GM19467 (cell line): ENCODE results near the gene PLCB1.
"Not testable (repeated sequence)": the region's sequence is repeated elsewhere in the genome, so short reads cannot be mapped to it uniquely, and the experiment has no call there.

ENCODE experiments used
- ATAC-seq: cut with Tn5 transposase; IDR thresholded peaks from one replicate; pipeline ENCODE4 v1.9.1; 2021; ENCODE audit warnings: mild to moderate bottlenecking, moderate library complexity; ENCODE audit not compliant: unreplicated experiment

PLCB1 gene

DNA sequence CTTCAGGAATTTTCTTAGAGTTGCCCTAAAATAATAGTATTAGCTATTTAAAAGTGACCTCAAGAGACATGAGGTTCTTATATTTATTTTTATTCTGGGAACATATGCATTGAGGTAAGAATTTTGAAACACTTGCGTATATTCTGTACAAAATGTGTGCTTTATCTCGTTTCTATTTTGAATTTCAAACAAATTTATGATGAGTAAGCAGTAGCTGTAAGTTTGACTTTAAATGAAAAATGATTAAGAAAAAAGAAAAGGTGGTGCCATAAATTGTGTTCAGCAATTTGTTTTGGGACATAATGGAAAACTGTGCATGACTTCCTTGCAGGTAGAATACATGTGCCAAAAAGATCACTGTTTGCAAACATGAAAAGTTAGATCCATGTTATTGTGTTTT is 503.8 kb downstream of the PLCB1 start:
- no peak for ATAC-seq

DNA sequence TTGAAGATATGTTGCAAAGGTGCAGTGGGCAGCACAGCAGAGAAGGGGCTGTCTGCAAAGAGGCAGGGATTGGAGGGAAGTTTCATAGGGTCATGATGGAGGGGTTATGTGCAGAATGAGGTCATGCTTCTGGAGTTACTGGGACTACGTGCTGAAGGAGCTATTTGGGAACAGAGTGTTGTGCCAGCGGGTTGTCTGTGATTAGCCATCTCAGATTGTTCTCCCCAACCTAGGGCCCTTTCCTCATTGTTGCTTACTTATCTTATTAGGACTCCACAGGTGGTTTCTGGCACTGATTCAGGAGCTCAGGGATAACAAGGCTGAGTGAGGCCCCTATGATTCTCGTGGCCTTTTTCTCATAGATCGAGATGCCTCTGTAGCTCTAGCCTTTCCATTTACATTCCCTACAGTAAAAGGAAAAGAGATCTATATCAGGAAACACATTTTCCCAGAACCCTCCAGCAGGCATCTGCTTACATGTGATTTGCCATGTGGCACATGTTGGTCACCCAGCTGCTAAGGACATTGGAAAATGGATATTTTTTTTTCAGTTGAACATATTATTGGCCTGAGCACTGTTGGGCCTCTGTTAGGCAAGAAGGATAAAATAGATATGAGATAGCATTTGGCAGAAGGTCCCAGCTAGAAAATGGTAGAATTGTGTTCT is 507.2 kb downstream of the PLCB1 start:
- no peak for ATAC-seq

DNA sequence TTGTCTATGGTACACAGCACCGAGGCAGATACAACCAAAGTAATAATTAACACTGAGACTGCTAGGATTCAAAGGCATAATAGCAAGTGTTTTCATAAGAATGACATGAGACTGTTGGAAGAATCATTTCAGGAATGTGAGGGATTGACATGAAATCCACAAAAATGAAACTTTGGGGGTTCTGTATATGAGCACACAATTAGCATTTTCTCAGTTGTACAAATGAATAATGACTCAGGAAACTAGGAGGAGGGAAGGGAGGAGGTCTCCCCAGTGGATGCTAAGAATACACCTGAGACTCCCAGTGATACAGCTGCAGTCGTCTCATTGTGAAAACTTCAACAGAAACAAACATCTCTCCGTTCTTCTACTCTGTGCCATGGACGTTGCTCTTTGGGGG is 508.4 kb downstream of the PLCB1 start:
- ATAC-seq = no peak

DNA sequence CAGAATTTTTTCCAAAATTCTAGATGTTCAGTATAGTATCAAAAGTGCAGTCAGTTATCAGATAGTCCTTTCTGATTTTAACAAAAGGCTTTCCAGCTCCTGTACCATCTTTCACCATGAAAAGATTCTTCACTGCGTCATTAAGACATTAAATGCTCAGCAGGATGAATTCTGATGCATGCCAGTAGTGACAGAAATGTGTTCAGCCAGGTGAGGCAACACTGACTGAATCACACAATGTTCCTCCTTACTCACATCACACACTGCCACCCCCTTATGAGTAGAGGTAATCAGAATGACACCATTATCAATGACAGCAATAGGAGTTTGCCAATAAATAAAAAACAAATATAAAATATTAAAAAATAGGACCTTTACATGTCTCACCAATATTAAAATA is 510.2 kb downstream of the PLCB1 start:
- ATAC-seq = no peak

DNA sequence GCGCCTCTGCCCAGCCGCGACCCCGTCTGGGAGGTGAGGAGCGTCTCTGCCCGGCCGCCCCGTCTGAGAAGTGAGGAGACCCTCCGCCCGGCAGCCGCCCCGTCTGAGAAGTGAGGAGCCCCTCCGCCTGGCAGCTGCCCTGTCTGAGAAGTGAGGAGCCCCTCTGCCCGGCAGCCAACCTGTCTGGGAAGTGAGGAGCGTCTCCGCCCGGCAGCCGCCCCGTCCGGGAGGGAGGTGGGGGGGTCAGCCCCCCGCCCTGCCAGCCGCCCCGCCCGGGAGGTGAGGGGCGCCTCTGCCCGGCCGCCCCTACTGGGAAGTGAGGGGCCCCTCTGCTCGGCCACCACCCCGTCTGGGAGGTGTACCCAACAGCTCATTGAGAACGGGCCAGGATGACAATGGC is 512.4 kb downstream of the PLCB1 start:
- not testable (repeated sequence) for ATAC-seq

DNA sequence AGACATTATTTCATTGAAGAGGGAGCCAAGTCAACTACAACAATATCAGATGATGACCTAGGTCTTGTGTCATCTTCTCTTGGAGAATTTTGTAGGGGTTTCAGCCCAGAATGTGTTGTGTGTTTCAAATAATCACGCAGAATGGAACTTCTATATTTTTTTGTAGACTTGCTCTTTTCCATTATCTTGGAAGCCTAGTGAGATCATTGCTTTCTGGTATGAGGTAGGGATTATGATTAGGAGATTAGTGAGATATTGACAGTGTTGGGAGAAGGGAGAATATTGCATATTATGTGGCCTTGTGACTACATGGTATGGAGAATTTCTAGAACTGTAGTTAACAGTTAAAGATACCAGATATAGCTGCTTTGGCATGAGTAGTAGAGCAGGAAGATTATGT is 513.3 kb downstream of the PLCB1 start:
- no peak for ATAC-seq

DNA sequence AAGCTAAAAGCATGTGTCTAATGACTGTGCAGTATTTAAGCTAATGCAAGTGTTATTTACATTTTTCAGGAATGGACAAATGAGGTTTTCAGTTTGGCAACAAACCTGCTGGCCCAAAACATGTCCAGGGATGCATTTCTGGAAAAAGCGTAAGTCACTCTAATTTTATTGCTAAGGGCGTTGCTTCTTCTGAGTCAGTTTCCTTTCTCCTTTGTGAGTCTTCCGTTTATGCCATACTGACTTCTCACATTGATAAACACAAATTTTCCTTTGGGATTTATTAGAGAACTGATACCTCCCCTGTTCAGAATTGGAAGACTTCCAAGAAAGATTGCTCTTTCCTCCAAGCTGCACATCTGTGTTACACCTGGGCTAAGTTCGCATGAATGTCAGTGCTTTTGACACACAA is 514.0 kb downstream of the PLCB1 start:
- no peak for ATAC-seq

DNA sequence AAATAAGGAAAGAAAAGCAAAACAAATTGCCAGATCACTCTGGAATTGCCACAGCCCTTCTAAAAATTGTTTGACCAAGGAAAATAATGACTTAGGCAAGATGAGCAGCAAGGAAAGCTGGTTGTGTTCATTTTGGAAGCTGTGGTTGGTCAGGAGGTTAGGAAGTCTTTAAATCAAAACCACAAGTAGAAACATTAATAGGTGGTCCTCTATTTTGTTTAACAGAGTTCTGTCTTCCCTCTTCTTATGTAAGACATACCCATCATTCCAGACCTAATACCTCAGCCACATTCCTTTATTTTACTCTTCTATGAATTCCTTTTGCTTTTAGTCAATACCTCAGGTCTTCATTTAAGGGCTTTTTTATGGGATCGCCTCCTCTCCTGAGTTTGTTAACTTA is 514.6 kb downstream of the PLCB1 start:
- ATAC-seq = no peak

DNA sequence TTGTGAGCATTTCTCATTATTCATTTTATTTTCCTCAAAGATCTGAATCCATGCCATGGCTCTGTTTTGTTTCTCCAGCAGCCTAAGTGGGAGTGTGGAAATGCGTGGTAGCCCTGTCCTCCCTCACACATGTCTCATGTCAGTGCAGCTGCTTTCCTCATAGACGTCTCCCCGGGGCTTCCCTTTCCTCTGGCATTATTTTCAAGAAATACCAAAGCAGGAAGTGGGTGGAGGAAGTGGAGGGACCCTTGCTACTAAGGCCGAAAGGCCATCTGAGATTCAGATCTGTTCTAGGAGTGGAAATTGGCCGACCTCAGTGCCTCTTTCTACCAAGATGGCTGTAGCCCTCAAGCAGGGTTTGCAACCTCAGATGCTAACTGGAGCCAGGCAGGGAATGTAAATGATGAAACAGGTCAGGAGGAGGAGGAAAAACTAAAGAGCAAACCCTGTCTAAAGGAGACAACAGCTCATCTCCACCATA is 515.9 kb downstream of the PLCB1 start:
- no peak for ATAC-seq

DNA sequence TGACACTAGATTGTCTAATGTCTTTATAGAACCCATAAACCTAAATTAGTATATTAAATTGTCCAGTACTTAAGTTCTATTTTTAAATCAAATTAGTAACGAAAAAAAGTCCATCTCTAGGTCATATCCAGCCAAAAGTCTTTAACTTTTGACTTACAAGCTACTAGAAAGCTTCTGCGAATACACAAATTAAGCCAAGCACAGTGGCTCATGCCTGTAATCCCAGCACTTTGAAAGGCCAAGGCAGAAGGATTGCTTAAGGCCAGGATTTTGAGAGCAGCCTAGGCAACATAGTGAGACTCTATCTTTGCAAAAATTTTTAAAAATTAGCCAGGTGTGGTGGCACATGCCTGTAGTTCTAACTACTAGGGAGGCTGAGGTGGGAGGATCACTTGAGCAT is 516.4 kb downstream of the PLCB1 start:
- no peak for ATAC-seq

DNA sequence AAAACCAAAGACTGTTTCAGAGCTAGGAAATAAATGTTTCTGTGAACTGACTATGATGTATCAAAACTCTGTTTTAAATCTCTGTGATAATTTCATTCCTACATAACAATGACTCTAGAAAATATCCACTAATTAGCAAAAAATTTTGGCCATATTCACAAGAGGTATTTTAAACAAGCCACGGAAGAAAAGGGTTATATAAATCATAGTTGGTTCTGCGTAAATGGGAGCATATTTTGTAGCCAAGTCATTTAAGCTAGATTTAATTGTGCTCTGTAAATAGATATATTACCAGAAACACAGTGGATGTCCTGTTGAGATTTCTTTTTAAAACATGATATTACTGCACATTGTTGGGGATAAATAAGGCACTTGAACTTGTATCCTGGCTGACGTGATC is 520.3 kb downstream of the PLCB1 start:
- ATAC-seq = no peak

DNA sequence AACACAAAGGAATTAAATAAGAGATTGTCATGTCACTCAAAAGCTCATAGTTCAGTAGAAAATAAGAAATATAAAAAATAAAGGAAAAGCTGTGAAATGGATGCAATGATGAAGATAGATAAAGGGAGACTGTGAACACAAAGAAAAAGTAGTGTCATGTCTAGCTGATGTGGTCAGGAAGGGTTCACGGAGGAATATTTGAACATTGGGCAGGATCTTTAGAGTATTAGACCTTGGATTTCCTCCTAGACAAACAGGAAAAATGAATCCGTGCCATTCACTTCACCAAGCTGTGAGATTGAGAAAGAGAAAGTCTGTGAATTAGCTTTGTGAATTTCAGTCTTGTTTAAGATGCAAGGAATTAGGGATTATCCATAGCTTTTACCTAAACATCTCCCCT is 522.4 kb downstream of the PLCB1 start:
- no peak for ATAC-seq

DNA sequence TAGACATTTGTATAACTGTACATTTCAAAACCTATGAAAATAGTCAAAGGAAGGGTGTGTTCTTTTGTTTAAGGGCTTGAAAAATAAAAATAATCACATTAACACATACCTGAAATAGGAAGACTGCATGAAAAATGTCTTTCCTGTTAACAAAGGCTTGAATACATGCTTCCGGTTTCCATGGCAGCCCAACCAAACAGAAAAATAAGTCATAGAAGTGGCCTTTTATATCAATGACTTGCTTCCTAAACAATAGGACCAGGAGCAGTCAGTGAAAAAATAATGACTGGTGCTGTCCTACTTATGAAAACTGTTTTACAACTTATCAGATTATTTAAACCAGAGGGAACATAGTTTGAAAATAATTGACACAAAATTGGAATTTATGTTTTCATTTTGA is 524.3 kb downstream of the PLCB1 start:
- ATAC-seq = no peak

DNA sequence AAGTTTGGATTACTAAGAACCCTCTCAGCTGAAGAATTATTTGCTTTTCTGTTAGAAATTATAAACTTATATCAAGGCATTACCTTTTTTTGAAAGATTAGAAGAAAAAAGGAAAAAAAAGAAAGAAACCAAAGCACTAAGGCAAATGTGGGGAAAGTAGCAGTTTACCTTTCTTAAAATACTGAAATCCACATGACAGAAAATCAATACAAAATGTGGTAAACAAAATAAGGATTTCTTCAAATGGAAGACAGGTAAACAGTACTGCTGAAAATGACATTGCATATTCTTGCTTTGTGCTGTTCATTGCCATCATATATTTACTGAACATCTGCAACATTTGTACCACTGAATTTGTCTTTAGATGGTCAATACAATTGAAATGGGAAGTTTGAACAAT is 525.6 kb downstream of the PLCB1 start:
- no peak for ATAC-seq

DNA sequence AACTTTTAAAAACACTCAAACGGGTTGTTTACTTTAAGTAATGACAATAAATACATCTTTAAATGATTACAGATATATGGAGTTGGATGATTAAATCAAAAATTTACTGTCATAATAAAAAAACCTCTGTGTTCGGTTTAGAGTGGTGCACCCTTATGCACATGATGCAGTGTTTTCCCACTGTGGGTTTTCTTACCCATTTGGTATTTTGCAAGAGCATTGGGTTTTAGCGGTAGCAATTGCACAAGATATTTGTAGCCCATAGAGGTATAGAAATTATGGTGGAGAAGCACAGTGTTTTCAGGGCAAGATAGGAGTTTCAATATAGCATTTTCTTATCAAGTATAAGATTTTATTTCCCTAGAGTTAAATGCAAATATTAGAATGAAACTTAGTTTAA is 526.0 kb downstream of the PLCB1 start:
- ATAC-seq = no peak

DNA sequence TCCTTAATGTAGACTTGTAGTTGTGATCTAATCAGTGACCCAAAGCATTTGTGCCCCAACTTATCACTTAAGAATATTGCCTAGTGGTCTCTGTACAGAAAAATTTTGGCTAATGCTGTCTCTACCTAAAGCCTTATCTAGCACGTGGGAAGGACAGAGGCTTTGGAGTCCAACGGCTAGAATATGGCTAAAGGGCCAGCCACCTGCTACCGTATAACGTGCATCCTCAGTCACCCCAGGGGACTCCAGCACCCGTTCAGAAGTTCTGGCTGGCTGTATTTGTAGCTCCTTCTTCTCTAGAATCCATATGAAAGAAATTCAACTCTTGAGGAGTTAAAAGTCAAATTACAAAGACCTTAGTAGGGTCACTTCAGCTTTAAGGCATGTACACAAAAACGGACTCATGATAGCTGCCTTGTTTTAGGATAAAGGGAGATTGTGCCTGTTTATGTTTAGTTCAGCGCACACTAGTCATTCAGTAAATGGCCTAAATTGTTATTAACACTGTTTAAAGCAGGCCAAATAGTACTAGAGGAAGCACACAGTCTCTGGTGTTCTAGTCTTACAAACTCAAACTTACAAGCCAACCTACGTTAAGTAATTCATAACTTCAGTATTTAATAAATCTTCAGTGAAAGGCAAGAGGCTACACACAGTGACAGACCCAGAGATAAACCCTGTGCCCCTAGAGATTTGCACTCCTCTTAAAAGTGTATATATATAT is 529.3 kb downstream of the PLCB1 start:
- no peak for ATAC-seq

DNA sequence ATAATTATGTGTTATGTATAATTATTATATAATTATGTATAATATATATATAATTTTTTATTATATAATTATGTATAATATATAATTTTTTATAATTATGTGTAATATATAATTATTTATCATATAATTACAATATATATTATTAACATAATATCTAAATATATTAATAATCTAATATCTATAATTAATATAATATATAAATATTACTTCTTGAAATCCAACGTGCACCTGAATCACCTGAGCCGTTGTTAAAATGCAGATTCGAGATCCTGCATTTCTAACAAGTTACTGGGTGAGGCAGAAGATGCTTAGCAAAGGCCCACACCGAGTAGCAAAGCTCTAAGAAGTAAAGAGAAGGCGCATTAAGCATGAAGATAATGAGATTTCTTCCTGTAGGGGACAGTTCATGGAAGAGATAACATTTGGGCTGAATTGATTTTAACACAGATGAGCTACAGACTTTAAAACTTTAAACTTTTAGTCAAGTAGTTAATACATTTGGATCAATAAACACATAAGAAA is 530.4 kb downstream of the PLCB1 start:
- no peak for ATAC-seq

DNA sequence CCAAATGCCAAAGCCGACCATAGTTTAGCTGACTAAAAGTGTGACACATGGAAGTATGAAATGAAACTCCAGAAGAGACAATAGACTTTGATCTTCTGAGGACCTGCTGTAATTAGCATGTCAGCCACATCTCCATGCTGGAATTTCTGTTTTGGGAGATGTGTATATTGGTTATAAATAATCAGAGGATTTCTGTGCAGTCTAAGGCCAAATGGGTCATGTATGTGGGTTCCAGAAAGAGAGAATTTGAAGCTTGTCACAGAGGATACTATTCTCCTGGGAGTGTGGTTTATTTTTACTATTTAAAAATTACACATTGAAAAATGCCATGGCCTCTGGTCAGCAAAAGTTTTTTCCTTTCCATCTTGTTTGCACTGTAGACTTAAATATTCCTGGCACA is 531.4 kb downstream of the PLCB1 start:
- no peak for ATAC-seq

DNA sequence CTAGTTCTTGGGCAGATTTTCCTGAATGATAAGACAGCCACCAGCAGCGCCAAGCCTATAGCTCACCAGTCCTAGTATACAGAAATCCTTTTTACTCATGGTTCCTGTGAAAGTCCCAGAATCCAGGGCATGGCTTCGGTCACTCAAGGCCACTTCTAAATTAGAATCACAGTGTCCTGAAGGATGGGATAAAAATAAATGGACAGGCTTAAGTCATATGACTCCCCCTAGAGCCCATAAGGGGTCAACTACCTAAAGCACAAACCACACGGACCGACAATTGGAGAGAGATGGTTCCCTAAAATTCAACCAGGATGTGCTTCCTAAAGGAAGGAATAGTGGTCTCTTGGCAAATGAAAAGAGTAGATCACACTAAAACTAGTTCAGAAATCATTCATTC is 532.7 kb downstream of the PLCB1 start:
- ATAC-seq = no peak

DNA sequence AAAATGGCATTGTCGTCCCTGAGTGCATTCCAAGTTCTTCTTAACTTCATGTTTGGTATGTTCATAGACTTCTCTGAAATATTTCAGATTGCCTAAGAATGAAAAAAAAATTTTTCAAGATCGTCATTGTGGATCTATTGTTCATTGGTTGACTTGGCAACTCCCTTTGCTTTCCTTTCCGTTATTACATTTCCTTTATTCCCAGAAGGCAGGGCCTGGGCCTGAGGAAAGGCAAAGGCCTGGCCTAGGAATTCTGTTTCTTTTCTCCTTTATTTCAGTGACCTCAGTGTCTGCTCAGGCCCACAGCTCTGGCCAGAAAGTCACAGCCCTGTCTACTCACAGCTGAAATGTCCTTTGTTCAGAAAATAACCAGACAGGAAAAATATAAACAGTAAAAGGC is 535.2 kb downstream of the PLCB1 start:
- ATAC-seq = no peak

DNA sequence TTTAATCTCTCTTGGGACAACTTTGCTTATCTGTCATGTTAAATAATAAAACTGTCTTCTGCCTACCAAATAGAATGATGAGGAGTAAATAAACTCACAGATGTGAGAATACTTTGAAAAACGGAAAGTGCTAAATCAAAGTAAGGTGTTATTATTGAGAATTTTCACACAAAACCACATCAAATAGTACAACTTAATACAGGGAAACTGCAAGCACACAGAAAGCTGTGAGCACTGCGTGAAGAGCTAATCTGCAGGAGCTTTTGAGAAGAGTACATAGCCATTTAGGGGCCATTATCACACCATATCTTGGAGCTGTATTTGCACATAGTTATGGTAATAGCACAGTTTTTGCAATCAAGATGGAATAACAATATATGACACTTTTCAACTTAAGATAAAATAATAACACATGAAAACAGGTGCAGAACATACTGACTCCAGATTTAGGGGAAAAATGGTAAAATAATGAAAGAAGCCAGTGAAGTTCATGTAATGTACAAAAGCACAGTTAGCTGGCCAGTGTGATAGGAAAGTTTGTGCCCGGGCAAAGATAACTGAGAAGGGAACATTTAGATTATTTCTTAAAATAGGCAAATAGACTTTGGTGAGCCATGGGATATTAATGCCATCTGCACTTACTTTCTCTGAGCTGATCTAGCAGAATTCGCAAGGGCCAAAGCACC is 538.3 kb downstream of the PLCB1 start:
- no peak for ATAC-seq

DNA sequence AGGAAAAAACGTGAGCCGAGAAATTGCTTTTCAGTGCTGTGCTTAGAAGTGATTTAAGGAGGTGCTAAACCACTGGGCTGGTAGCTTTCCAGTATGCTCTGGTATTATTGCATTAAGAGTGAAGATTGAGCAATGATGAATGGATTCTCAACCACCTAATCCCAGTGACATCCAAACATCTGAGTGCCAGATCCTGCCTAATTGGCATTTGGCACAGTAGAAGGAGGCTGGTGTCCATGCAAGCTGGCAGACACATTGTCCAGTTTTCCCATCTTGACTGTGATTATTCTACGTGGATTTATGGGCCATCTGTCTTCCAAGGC is 538.8 kb downstream of the PLCB1 start:
- ATAC-seq = no peak
